Measurements from ENCODE around the gene VWF.

Gene VWF

DNA sequence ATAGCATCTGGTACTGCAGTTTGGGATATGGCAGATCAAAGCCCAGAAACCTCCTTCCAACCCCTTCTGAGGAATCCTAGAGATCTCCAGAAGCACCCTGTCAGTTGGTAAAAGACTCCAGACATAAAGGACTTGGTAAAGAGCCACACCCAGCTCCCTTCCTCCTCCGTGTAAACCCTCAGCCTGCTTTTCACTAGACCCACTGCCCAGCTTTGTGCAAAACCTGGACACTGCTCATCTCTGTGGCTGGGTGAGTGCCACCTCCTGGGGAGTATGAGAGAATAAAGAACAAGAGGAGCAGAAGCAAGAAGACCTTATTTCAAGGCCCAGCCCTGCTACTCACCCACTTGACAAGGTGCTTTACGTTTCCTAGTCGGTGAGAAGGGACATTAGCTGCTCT, 212.5 kb downstream of the VWF start:
- DNase-seq (ENCODE audit: extremely low read depth, low read depth) = no peak
- TF ChIP-seq, protein P1, sequence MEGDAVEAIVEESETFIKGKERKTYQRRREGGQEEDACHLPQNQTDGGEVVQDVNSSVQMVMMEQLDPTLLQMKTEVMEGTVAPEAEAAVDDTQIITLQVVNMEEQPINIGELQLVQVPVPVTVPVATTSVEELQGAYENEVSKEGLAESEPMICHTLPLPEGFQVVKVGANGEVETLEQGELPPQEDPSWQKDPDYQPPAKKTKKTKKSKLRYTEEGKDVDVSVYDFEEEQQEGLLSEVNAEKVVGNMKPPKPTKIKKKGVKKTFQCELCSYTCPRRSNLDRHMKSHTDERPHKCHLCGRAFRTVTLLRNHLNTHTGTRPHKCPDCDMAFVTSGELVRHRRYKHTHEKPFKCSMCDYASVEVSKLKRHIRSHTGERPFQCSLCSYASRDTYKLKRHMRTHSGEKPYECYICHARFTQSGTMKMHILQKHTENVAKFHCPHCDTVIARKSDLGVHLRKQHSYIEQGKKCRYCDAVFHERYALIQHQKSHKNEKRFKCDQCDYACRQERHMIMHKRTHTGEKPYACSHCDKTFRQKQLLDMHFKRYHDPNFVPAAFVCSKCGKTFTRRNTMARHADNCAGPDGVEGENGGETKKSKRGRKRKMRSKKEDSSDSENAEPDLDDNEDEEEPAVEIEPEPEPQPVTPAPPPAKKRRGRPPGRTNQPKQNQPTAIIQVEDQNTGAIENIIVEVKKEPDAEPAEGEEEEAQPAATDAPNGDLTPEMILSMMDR (IDR thresholded peaks at IDR 0.05; ENCODE audit: low read depth, low read length) = no peak

DNA sequence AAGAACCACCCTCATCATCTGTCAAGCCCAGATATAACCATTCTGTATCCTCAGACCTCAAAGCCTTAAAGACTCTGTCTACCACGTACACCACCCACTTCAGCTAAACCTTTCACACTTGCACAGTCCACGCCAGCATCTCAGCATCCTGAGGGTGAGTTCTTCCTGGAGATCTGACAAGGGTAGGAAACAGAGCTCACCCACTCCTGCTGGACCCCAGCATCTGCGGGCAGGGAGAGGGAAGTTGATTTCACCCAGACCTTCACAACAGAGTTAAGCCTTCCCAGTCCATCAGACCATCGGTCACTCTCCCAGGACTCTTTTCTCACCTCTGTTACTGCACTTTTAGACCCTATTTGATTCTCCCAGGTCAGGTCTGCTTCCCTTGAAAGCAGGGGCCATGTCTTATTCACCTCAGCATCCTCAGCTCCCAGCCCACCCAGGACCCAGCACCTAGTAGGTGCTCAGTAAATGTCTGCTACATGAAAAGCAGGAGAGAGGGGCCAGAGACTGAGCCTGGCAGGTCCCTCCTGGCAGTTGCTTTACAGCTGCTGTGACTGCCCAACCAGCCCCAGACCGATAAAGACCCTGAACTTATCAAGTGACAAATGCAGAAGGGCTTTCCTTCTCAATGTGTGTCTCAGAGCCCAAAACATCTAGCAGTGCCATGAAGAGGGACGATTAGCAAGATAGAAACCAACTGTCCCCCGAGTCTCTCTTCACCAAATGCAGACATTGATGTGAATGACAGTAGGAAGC, 213.5 kb downstream of the VWF start:
- DNase-seq (ENCODE audit: extremely low read depth, low read depth) = no peak
- TF ChIP-seq, protein P1 (IDR thresholded peaks at IDR 0.05; ENCODE audit: low read depth, low read length) = no peak

DNA sequence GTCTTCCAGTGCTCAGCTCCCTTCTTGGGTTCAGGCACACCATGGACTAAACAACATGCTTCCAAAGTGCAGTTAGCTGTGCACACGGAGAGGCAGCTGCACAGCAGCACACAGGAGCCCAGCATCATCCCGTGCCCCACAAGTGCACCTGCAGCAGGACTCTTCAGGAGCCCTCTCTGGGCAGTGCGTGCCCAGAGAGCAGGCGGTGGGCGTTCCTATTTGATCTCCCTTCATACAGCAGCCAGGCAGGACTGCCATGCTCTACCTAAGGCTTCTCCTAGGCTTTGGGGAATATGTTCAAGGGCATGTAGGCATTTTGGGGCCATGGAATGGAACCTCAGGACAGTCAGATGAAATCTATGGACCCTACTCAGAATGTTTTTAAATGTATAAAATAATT, 214.9 kb downstream of the VWF start:
- TF ChIP-seq, protein P1 (IDR thresholded peaks at IDR 0.05; ENCODE audit: low read depth, low read length) = no peak
- DNase-seq (ENCODE audit: extremely low read depth, low read depth) = no peak

DNA sequence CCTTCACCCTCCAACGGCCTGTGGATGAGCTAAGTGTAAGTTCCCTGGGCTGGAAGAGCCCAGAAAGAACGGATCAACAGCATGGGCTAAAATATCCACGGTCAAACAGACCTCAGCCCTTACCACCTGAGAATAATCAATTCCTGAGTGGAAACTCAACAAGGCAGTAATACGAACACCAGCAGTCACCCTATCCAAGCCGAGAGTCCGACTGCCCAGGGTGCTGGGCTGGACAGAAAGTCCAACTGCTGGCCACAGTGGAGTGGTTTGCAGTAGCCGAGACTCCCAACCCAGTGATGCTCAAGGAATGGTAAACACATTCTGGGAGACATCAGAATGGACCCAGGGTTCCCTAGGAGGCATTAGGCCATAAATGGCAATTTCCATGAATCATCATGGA, 216.2 kb downstream of the VWF start:
- TF ChIP-seq, protein P1 (IDR thresholded peaks at IDR 0.05; ENCODE audit: low read depth, low read length) = no peak
- no peak for DNase-seq (ENCODE audit: extremely low read depth, low read depth)

DNA sequence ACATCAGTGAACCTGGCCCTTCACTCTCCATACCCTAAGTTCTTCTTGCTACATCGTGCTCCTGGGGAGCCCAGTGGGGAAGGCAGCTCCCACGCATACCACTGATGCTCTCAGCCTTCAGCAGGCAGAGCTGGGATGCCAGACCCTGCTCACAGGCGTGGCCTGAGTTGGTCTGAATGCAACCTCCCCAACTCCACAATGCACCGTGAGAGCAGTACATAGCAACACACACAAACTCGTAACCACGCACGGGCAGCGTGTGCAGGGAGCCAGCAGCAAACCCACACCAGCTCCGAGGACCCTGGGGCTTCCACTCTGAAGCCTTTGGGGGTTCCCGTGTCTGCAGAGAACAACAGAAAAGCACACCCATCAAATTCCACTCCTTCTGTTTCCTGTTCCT, 216.7 kb downstream of the VWF start:
- no peak for DNase-seq (ENCODE audit: extremely low read depth, low read depth)
- TF ChIP-seq, protein P1 (IDR thresholded peaks at IDR 0.05; ENCODE audit: low read depth, low read length) = no peak

DNA sequence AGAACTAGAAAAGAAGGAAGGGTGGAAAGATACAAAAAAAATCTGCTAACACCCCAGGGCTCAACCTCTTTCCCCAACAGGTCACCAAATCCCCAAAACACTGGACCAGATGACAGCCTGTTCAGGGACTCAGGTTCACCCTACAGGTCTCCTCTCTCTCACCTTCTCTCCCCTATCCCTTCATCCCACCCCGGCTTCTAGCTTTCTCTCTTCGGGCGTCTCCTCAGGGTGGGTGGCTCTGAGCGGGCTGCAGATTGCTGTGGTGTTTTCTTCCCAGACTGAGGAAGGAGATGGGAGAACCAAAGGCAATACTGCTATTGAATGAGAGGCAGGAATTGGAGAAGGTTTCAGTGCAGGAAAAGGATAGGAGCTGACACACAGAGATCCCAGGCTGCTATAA, 218.7 kb downstream of the VWF start:
- DNase-seq (ENCODE audit: extremely low read depth, low read depth) = no peak
- TF ChIP-seq, protein P1 (IDR thresholded peaks at IDR 0.05; ENCODE audit: low read depth, low read length) = no peak

DNA sequence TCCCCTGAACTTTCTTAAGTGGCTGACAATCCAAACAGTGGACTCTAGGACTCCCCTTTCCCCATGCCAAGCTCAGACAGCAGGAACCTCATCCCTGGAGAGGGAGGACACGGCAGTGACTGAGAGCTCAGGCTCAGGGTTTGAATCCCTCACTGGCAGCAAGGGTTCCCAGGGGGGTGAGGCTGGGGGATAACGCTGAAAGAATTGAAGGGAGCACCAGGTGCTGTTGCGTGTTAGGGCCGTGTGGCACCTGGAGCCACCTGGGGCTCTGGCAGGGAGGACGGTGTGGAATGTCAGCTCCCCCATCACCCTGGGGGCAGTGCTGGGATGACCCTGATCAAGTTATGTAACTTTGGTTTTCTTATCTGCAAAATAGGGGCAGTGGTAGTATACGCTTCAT, 219.5 kb downstream of the VWF start:
- TF ChIP-seq, protein P1 (IDR thresholded peaks at IDR 0.05; ENCODE audit: low read depth, low read length) = no peak
- no peak for DNase-seq (ENCODE audit: extremely low read depth, low read depth)

All from AG09319 (cell line).